ENCODE data around the gene FOXO3. TPM values are rescaled to one million over a fixed set of nuclear protein-coding genes. Genes with fewer than 3 reads are reported as not detected.

FOXO3 gene
- total RNA-seq, 1 donor from 2014 or later: 43.3 TPM

DNA sequence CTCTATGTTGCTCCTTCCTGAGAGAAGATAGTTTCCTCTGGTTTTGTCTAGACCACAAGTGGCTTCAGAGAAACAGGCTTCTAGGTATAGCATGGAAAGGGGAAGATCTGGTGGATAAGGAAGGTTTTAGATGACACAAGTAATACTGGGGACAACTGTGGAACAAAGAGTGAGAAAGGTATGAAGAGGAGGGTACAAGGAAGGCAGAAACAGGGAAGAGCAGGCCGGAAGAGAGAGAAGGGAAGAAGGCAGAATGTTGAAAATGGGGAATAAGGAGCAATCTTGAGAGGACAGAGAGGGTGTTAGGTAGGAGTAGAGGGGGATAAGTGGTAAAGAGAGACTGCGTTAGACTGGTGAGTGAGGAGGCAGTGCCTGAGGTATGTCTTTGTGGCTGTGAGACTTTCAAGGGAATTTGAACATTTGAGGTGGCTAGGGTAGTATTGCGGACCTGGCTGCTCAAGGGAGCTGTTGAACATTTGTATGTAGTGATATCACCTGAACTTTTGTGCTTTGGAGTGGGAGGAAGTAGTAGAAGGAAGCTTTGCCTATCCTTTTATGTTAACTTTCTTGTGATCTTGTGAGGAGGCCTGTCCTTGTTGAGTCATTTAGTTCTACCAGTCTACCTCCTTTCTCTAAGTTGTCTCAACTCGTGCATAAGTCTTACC, 69.5 kb downstream of the FOXO3 start:
- Mint-ChIP-seq H3K4me1 (ENCODE audit: unreplicated experiment) (peaks cover 62% of the 10 kb centered on the region), H3K27me3 (no peaks in the 10 kb centered on the region), H3K4me3 (no peak overlapping the region), H3K36me3 (peaks cover 4% of the 10 kb centered on the region), H3K9me3 (no peaks in the 10 kb centered on the region), H3K27ac (no peak overlapping the region)
- TF ChIP-seq, protein P1, sequence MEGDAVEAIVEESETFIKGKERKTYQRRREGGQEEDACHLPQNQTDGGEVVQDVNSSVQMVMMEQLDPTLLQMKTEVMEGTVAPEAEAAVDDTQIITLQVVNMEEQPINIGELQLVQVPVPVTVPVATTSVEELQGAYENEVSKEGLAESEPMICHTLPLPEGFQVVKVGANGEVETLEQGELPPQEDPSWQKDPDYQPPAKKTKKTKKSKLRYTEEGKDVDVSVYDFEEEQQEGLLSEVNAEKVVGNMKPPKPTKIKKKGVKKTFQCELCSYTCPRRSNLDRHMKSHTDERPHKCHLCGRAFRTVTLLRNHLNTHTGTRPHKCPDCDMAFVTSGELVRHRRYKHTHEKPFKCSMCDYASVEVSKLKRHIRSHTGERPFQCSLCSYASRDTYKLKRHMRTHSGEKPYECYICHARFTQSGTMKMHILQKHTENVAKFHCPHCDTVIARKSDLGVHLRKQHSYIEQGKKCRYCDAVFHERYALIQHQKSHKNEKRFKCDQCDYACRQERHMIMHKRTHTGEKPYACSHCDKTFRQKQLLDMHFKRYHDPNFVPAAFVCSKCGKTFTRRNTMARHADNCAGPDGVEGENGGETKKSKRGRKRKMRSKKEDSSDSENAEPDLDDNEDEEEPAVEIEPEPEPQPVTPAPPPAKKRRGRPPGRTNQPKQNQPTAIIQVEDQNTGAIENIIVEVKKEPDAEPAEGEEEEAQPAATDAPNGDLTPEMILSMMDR (conservative IDR thresholded peaks at IDR 0.05): no peak
- no peak for DNase-seq (ENCODE audit: extremely low spot score, unreplicated experiment)

- peaks cover 58% of the 10 kb centered on the region for H3K4me1 Mint-ChIP-seq (ENCODE audit: unreplicated experiment)
- H3K9me3 Mint-ChIP-seq: no peaks in the 10 kb centered on the region
- no peak for DNase-seq (ENCODE audit: extremely low spot score, unreplicated experiment)
- no peak overlapping the region for H3K4me3 Mint-ChIP-seq
- H3K27ac Mint-ChIP-seq: no peak overlapping the region
- peaks cover 4% of the 10 kb centered on the region for H3K36me3 Mint-ChIP-seq
- TF ChIP-seq, protein P1 (conservative IDR thresholded peaks at IDR 0.05): no peak
- no peaks in the 10 kb centered on the region for H3K27me3 Mint-ChIP-seq
Measured at GRCh38 chr6:108632441-108632840, 71.7 kb downstream of the FOXO3 start.

GRCh38 chr6:108633436-108633835, 72.7 kb downstream of the FOXO3 start:
- Mint-ChIP-seq H3K9me3 (no peaks in the 10 kb centered on the region), H3K4me1 (ENCODE audit: unreplicated experiment) (peaks cover 49% of the 10 kb centered on the region), H3K27ac (no peak overlapping the region), H3K27me3 (no peaks in the 10 kb centered on the region), H3K4me3 (no peak overlapping the region), H3K36me3 (peaks cover 4% of the 10 kb centered on the region)
- TF ChIP-seq, protein P1 (conservative IDR thresholded peaks at IDR 0.05): no peak
- DNase-seq (ENCODE audit: extremely low spot score, unreplicated experiment): no peak

- peak overlapping the region; percentile 26 for H3K27ac Mint-ChIP-seq
- H3K4me3 Mint-ChIP-seq: no peak overlapping the region
Measured at GRCh38 chr6:108635505-108636226, 74.9 kb downstream of the FOXO3 start.

DNA sequence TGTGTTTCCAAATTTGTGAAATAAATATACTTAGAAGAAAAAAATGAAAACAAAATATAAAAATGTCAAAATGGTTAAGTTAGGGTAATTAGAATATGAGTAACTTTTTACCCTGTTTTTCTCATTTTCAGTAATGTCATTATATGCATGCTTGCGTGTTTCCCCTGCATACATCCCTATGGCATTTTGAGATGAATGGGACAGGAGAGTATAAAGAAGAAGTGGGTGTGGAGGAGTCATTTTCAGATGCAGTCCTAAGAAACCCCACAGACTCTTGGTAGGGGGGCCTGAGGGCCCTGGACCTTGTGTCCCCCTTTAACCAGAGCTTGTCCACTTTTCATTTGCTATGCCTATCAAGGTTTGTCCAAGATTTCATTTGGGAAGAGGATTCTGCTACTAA, 77.2 kb downstream of the FOXO3 start:
- DNase-seq (ENCODE audit: extremely low spot score, unreplicated experiment): no peak
- Mint-ChIP-seq H3K4me3 (no peak overlapping the region), H3K36me3 (peaks cover 5% of the 10 kb centered on the region), H3K9me3 (no peaks in the 10 kb centered on the region), H3K27me3 (no peaks in the 10 kb centered on the region), H3K27ac (no peak overlapping the region), H3K4me1 (ENCODE audit: unreplicated experiment) (peaks cover 33% of the 10 kb centered on the region)
- TF ChIP-seq, protein P1 (conservative IDR thresholded peaks at IDR 0.05): no peak

More at GRCh38 chr6:108635505-108636226, 74.9 kb downstream of the FOXO3 start:
- Mint-ChIP-seq H3K27me3 (no peaks in the 10 kb centered on the region), H3K36me3 (peaks cover 5% of the 10 kb centered on the region), H3K9me3 (no peaks in the 10 kb centered on the region), H3K4me1 (ENCODE audit: unreplicated experiment) (peaks cover 40% of the 10 kb centered on the region)
- DNase-seq (ENCODE audit: extremely low spot score, unreplicated experiment): no peak
- TF ChIP-seq, protein P1 (conservative IDR thresholded peaks at IDR 0.05): no peak

All from type B pancreatic cell (in vitro differentiated cells).